Mammary epithelial cell (primary cell): ENCODE measurements around the gene XRCC6.

Experiments used
- EZH2 ChIP-seq: IDR thresholded peaks from 2 replicates; pipeline ENCODE4 v1.6.1; 2012; ENCODE audit warnings: low read length, inconsistent platforms, borderline replicate concordance
- TF ChIP-seq, protein P1 (sequence below), 2 donors: IDR thresholded peaks in 1 of 2; conservative IDR thresholded peaks in 1 of 2; 2 replicates each; pipeline ENCODE4 v1.5.1; 2011 to 2012; ENCODE audit warnings: inconsistent platforms in 2 of 2, low read length in 2 of 2, mild to moderate bottlenecking in 2 of 2, control low read depth in 1 of 2, low read depth in 1 of 2; ENCODE audit not compliant: insufficient read depth in 1 of 2; ENCODE audit errors: extremely low read depth in 1 of 2

DNA sequence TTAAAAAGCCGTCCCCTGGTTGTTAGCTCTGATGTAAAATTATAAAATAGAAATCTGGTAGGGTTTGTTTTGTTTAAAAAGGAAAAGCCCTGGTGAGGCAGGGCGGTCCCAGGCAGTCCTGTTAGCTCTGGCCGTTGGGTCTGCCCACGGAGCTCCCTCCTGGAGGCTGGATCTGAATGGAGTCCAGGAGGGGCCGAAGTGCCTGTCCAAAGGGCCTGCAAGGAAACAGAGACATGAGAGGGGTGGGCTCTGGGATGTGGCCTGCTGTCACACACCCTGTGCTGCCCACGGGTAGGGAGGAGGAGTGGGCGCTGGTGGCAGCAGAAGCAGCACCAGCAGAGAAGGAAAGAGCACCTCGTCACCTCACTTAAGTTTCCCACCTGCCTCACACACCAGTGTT is 20.1 kb upstream of the XRCC6 start:
- TF ChIP-seq, protein P1, sequence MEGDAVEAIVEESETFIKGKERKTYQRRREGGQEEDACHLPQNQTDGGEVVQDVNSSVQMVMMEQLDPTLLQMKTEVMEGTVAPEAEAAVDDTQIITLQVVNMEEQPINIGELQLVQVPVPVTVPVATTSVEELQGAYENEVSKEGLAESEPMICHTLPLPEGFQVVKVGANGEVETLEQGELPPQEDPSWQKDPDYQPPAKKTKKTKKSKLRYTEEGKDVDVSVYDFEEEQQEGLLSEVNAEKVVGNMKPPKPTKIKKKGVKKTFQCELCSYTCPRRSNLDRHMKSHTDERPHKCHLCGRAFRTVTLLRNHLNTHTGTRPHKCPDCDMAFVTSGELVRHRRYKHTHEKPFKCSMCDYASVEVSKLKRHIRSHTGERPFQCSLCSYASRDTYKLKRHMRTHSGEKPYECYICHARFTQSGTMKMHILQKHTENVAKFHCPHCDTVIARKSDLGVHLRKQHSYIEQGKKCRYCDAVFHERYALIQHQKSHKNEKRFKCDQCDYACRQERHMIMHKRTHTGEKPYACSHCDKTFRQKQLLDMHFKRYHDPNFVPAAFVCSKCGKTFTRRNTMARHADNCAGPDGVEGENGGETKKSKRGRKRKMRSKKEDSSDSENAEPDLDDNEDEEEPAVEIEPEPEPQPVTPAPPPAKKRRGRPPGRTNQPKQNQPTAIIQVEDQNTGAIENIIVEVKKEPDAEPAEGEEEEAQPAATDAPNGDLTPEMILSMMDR (conservative IDR thresholded peaks at IDR 0.05 in 1 of 2, IDR thresholded peaks at IDR 0.05 in 1 of 2; ENCODE audit: extremely low read depth in 1 of 2, insufficient read depth in 1 of 2, low read depth in 1 of 2, low read length in 2 of 2), result no peak
- TF ChIP-seq EZH2, result no peak
